Left colon (tissue), 2 donors: ENCODE results near the gene AKAP7. TPM values are rescaled to one million over a fixed set of nuclear protein-coding genes. Genes with fewer than 3 reads are reported as not detected.
"Not testable (repeated sequence)": the region's sequence is repeated elsewhere in the genome, so short reads cannot be mapped to it uniquely, and the experiment has no call there.

Source experiments
- ATAC-seq: fragments of 200-7000 bp; cut with Tn5 transposase; one replicate; pipeline ENCODE4 v1.9.1; 2020; ENCODE audit warnings: mild to moderate bottlenecking, moderate library complexity
- DNase-seq, 2 donors: peaks; one replicate each; pipeline ENCODE4 v3.0.0-alpha.2; 2020
- intact Hi-C, 2 donors: fragments of 100-400 bp; cut with DNase I in 1 of 2; cut with micrococcal nuclease in 1 of 2; formaldehyde crosslinking; loops; one replicate each; pipeline versions ENCODE4 v1.11.2 to v1.14.0; 2022; cut with DNase I, micrococcal nuclease
- total RNA-seq, 2 donors: library from RNA; stranded (reverse); fragmentation: NEBNext Ultra II Directional; extraction: Animal tissue kit (Norgen Biotek cat#: 25700); gene quantifications; one replicate each; pipeline ENCODE4 v1.2.1, GENCODE V29; 2021
- donor health status: DM: no; HTN: no; CAD: no.
- donor health status: DM: yes; HTN: yes; CAD: no.

The AKAP7 gene
- total RNA-seq, 2 donors from 2014 or later, result 14.1 to 24.0 TPM

DNA sequence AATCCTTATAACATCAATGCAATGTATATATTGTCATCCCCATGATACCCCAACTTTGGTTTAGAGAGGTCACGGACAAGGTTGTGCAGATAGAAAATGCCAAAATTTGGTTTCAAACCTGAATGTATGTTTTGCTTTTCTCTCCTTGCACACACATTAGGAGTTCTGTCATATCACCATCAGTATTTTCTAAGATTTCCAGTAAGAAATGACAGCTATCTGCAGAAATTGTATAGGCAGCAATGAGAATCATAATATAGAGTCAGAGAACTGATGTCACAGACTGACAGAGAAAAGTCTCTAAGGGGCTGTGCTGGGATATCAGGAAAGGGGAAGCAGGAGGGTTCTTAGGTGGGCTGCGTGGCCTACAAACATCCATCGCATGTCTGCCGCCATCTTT lies 140.0 kb downstream of the AKAP7 start:
- no peak for ATAC-seq
- intact Hi-C loops, result no loop called here
- no peak for DNase-seq

DNA sequence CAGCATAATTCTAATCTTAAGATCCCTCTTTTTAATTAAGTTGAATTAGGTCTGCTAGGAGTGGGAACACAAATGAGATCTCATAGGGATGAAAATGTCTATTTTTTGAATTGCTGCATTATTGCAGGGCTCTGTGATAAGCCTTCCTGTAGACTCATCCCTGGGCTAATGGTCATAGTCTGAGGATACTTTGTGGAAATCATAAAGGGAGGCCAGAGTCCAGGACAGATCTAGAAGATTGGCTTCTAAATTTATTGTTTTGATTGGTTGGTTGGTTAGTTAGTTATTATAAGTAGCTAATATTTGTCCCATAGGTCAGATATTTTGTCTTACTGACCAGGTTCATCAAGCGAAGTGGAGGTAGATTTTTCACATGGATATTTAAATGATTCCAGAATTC lies 142.3 kb downstream of the AKAP7 start:
- no peak for DNase-seq
- intact Hi-C loops, result no loop called here
- ATAC-seq, result no peak

DNA sequence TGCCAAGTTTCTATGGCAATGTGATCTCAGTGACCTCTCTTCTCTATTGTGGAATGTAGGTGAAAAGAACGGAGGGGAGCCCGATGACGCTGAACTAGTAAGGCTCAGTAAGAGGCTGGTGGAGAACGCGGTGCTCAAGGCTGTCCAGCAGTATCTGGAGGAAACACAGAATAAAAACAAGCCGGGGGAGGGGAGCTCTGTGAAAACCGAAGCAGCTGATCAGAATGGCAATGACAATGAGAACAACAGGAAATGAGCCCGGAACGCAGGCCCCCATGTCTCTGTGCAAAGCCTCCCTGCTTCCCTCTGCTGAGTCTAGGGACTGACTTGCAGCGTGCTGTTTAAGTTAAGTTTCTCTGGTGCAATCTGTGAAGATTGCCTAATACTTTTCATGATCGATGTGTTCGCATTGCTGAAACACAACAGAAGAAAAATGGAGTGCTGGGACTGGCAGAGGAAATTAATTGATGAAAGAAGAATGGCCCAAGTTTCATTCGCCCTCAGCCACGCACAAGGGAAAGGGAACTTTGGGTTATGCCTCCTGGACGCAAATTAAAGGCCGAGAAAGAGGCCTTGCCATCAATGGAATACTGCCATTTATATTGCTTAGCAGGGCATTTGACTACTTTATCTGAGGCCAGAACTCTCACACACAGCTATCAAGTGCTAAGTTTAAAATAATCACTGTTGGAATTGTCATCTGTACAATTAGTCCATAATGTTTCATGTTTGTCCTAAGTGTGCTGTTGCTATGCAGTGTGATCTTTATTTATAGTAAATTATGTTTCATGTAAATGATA lies 146.4 kb downstream of the AKAP7 start:
- intact Hi-C loops, result no loop called here
- ATAC-seq (peak; percentile 34), DNase-seq (peak in 1 of 2 donors; percentile 36)

DNA sequence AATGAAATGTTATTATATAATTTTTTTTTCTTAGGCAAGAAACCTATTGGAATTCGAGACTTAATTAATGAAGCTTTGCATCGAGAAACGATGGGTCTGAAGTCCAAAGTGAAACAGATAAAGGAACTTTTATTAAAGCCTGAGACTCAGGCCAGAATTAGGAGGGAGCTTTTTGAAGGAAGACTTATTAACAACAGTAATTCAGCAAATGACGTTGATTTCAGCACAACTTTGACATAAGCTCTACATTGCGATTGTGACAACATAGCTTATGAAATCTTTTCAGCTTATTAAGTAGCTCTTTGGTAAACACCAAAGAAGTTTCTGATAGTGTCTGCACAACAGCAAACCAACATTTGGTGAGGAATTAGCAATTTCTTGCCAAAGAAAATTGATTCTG lies 147.1 kb downstream of the AKAP7 start:
- no peak for ATAC-seq
- no peak for DNase-seq

DNA sequence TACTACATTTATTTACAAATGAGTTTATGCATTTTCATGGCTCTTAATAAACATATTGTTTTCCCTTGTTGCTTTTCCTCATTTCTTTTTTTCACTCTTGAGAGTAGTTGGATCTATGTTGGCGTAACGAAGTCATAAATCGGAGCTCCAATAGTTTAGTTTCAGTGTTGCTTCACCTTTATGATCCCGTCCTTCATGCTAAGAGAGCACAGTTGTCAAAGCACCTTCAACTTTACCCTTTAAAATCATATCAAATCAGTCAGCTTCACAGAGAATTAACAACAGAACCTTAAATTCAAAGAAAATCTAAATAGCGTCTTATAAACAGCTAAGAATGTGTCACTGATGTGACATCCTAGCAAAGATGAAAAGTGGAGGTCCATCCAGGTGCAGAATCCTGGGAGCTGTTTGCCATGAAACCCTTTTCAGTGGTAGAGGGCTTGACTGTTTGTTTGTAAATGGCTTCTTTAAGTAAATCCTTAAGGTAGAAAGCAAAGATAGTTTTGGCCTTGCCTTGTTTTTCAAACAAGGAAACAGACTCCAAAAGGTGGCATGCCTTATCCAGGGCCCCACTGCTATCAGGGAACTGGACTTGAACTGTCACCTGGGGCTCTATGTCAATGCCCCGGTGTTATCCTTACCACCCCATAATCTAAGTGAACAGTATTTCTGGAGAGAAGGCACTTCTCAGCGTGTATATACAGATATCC lies 148.4 kb downstream of the AKAP7 start:
- intact Hi-C loops, result no loop called here
- DNase-seq, result no peak

More for the DNA sequence above, 147.1 kb downstream of the AKAP7 start:
- intact Hi-C loops, result no loop called here

DNA sequence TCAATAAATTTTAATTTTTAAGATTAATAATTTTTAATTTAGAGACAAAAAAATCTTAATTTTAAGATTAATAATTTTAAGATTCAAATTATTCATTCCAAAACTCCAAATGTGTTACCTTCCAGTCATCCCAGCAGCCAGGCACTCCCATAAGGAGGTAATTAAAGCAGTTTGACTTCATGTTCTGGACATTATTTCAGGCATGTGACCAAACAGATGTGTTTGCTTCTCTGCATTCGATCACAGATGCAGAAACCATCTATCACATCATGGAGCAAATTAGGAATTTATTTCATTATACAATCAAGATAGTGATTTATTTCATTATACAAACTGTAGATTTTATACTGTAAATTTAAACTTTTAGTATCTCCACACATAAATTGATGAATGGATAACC lies 150.3 kb downstream of the AKAP7 start:
- ATAC-seq, result no peak
- intact Hi-C loops, result no loop called here
- no peak for DNase-seq

More for the DNA sequence above, 148.4 kb downstream of the AKAP7 start:
- no peak for ATAC-seq

DNA sequence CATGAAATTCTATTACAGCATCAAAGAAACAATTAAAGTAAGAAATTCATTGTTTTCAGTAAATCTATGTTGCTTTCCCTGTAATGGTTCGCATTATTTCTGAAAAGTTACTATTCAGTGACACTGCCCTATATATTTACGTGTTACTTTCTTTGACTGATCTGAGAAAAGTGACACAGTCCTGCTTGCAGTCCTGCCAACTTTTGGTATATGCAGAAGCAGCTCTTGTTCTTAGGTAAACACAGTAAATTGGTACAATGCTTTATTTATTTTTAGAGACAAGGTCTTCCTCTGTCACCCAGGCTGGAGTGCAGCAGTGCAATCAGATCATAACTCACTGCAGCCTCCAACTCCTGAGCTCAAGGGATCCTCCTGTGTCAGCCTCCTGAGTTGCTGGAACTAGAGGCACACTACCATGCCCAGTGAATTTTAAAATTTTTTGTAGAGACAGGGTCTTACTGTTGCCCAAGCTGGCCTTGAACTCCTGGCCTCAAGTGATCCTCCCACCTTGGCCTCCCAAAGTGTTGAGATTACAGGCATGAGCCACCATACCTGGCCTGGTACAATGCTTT lies 151.3 kb downstream of the AKAP7 start:
- intact Hi-C loops, result no loop called here
- DNase-seq (no peak), ATAC-seq (no peak)

DNA sequence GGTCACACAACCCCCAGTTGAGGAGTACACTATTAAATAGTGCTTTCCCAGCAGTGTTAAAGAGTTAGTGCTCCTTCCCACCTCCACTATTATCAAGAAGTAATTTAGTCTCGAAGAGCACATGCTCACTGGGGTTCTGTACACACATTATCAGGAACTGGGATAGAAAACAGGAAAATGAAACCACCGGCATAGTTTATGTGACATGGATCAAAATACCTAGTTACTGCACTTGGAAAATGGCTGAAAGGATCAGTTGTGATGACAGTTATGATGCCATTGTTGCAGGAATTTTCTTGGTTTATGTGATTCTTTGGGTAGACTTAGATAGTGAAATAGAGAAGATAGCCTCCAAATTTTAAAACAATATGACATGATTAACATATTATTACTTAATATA lies 152.9 kb downstream of the AKAP7 start:
- intact Hi-C loops, result no loop called here
- ATAC-seq (no peak), DNase-seq (no peak)

DNA sequence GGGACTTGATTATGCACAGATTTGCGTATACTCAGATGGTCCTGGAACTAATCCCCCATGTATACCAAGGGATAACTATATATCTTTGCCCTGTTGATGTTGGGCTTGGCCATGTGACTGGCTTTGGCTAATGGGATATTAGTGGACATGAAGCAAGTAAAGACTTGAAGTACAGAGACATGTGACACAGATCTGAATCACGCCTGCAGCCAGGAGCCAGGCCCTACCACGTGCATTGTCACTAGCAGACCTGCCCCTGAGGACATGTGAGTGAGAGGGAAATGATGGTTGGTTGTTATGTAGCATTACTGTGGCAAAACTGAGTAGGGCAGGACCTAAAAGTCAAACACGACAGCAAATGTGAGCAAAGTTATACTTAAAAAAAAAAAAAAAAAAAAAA lies 155.7 kb downstream of the AKAP7 start:
- DNase-seq (no peak), ATAC-seq (no peak)
- intact Hi-C loops, result no loop called here

DNA sequence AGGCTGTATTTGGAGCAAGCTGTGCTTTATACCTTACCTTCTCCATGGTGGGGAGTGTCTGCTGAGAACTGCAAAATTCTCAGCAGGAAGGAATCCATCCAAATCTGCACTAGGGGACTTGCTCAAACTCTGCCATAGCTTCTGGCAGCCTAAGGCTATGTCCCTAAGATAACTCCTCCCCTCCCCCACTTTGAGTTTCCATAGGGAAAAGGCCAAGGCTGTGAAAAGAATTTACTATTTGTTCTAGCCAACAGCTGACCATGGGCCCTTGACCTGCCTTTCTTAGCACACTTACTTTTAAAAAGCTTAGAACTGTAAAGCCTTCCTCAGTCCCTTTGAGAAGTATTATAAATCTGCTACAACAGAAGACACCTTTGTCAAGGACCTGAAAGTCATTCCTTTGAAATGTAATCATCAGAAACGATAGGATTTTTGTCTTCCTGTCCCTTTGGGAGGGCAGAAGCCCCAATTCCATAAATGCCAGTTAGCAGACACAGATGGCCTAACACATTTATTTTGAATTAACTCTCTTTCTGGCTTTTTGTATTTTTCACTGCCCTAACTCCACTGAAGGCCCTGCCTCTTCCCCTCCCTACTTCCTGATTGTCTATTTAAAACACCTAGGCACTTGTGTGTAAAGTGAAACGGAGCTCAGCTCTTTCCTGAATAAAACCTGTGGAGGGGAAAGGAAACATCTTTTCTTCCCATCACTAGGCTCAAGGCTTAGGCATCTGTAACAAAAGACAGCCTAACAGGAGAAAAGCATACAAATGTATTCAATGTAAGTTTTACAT lies 157.1 kb downstream of the AKAP7 start:
- DNase-seq (no peak), ATAC-seq (peak; percentile 67)
- intact Hi-C loops, result no loop called here

DNA sequence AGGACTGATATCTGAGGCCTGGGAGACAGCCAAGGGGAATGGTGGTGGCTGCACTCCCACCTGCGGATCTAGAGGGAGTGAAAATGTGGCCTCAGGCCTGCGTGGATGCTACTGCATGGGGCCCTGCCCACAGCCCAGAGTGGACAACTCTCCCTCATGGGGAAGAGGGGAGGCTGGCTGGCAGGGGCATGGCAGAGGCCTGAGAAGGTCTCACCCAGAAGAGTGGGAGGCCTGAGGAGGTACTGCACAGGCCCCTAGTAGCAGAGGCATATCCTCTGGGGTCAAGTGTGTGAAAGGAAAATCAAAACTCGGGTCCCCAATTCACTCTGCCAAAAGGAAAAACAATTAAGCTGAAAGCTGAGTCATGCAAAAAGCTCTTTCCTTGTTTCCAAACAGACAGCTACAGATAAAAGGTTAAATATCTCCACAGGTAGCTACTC lies 158.2 kb downstream of the AKAP7 start:
- intact Hi-C loops, result no loop called here
- no peak for ATAC-seq
- no peak for DNase-seq

DNA sequence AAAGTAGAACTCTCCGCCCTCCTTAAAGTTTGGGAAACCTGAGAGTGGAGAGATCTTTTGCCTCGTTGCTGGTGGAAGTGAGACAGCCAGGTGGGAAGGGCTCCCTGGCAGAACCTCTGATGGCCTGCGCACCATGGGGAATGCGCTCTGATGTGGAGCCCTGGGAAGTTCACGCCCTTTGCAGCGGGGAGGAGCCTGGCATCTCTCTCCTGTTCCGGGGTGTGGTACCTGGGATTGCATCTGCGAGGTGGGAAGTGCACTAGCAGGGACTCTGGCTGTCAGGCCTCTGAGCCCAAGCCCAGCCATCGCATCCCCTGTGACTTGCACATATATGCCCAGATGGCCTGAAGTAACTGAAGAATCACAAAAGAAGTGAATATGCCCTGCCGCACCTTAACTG lies 159.8 kb downstream of the AKAP7 start:
- intact Hi-C loops, result no loop called here
- DNase-seq (no peak), ATAC-seq (no peak)

DNA sequence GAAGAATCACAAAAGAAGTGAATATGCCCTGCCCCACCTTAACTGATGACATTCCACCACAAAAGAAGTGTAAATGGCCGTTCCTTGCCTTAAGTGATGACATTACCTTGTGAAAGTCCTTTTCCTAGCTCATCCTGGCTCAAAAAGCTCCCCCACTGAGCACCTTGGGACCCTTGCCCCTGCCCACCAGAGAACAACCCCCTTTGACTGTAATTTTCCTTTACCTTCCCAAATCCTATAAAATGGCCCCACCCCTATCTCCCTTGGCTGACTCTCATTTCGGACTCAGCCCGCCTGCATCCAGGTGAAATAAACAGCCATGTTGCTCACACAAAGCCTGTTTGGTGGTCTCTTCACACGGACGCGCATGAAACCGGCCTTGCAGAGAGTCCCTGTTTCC lies 165.6 kb downstream of the AKAP7 start:
- ATAC-seq, DNase-seq, intact Hi-C loops: not testable (repeated sequence)

DNA sequence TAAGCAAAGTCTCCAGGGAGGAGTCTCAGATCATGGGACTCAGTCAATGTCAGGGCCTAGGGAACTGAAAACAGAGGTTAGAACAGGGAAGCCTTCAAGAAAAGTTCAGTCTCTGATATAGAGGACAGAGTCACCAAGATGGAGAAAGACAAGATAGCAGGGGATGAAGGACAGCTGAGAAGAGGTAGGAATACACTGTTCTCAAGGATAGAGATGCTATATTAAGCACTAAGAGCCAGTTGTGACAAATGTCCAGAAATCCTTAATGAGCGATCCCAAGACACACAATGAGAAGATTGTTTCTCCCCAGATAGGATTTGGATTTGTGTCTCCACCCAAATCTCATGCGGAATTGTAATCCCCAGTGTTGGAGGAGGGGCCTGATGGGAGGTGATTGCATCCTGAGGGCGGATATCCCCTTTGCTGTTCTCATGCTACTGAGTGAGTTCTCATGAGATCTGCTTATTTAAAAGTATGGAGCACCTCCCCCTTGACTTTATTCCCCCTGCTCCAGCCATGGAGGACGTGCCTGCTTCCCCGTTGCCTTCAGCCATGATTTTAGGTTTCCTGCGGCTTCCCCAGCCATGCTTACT lies 168.2 kb downstream of the AKAP7 start:
- ATAC-seq (no peak), DNase-seq (no peak)
- intact Hi-C loops, result no loop called here

DNA sequence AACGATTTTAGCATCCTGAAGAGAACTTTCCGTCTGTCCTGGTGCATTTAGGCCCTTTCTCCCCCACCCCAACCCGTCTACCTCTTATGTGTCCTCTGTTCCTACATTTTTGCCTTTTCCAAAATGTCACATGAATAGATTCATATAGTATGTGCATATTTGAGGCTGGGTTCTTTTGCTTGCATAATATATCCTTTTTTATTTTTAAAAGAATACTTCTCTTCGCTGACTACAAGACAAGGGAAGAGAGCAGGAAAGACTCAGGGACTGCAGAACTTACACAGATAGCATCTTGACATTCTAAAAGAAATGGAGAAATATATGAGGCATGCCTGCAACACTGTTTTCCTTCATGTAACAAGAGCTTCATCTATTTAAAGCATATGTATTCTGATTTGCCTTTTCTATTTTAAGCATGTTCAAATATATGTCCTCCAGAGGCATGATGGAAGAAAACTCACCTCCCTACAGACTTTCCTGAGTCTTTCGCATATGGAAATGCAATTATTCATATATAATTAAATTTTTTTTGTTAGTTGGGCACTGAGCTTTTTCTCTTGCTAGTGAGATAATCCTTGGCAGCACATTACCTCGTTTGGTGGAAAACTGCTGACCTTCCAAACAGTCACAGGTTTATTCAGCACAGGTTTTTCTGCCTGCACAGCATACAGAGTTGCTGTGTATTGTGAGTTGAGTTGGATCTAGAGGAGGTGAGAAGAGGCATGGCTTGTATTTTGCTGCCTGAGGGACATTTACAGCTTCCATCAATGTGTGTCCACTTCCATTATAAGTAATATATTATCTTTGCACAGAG lies 170.0 kb downstream of the AKAP7 start:
- DNase-seq, result no peak
- intact Hi-C loops, result no loop called here
- no peak for ATAC-seq

DNA sequence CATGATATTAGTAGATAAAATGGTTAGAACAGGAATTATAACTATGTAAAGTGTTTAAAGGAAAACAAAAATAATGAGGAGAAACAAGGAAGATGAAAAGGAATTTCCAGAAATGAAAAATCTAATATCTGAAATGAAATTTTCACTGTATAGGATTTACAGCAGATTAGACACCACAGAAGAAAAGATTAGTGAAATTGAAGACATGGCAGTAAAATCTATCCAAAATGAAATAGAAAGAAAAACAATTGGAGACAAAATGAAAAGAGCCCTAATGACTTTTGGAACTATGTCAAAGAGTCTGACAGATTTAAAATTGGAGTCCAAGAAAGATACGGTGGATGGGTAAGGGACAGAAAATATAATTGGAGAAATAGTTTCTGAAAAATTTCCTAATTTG lies 174.2 kb downstream of the AKAP7 start:
- intact Hi-C loops, result no loop called here
- DNase-seq (no peak), ATAC-seq (no peak)

DNA sequence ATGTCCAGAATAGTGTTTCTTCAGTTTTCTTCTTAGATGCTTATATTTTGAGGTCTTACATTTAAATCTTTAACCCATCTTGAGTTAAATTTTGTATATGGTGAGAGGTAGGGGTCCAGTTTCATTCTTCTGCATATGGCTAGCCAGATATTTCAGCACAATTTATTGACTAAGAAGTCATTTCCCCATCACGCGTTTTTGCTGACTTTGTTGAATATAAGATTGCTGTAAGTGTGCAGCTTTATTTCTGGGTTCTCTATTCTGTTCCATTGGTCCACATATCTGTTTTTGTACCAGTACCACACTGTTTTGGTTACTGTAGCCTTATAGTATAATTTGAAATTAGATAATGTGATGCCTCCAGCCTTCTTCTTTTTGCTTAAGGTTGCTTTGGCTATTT lies 179.6 kb downstream of the AKAP7 start:
- intact Hi-C loops, result no loop called here
- DNase-seq (no peak), ATAC-seq (no peak)

DNA sequence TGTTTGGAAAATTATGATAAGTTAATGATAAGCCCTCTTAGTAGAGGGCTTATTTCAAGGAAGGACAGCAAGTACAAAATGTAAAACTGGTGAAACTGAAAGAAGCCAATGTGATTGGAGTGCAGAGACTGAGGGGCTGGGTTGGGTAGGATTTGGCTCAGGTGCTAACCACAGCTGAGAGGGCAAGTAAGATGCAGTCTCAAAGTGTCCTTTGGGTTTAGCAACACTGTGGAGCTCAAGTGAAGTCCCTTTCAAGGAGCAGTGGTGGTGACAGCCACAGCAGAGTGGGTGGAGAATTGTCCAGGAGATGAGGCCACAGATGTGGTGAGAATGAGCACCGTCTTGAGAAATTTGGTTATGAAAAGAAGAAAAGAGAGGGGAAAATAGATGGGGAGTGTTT lies 181.4 kb downstream of the AKAP7 start:
- intact Hi-C loops, result no loop called here
- no peak for ATAC-seq
- no peak for DNase-seq
